GM18508 (cell line): Measurements from ENCODE around the gene ARHGAP9.

ENCODE experiments used
- ATAC-seq: cut with Tn5 transposase; IDR thresholded peaks from one replicate; pipeline ENCODE4 v1.9.1; 2021; ENCODE audit warnings: moderate number of reproducible peaks; ENCODE audit not compliant: insufficient read depth, unreplicated experiment

The ARHGAP9 gene

GRCh38 chr12:57479376-57480115, at the start of gene ARHGAP9:
Gene ARHGAP9 (minus strand): TSS chr12:57479866. CDS start chr12:57479406, 460 bp downstream.
- no peak for ATAC-seq

- no peak for ATAC-seq
Observed at GRCh38 chr12:57528831-57529555, 49.3 kb upstream of the ARHGAP9 start.

- ATAC-seq: no peak
Observed at GRCh38 chr12:57528176-57528575, 48.5 kb upstream of the ARHGAP9 start.

- no peak for ATAC-seq
Observed at GRCh38 chr12:57527184-57527583, 47.5 kb upstream of the ARHGAP9 start.

GRCh38 chr12:57526477-57527126, 46.9 kb upstream of the ARHGAP9 start:
- no peak for ATAC-seq

GRCh38 chr12:57525615-57526383, 46.1 kb upstream of the ARHGAP9 start:
- no peak for ATAC-seq

- ATAC-seq: no peak
Observed at GRCh38 chr12:57524814-57525614, 45.3 kb upstream of the ARHGAP9 start.

- ATAC-seq: no peak
Observed at GRCh38 chr12:57523706-57524614, 44.3 kb upstream of the ARHGAP9 start.

- no peak for ATAC-seq
Observed at GRCh38 chr12:57522887-57523705, 43.4 kb upstream of the ARHGAP9 start.

- ATAC-seq: peak; percentile 24
Observed at GRCh38 chr12:57522011-57522886, 42.6 kb upstream of the ARHGAP9 start, which contains the start of gene MBD6. Gene MBD6 (plus strand): TSS chr12:57522824. CDS start chr12:57524304, 1,480 bp downstream.

- ATAC-seq: no peak
Observed at GRCh38 chr12:57521525-57522010, 41.9 kb upstream of the ARHGAP9 start.

GRCh38 chr12:57520053-57520818, 40.6 kb upstream of the ARHGAP9 start, which contains the start of gene DDIT3:
Gene DDIT3 (minus strand): TSS chr12:57520514. CDS start chr12:57517406, 3,108 bp downstream.
- ATAC-seq: peak; percentile 49

- no peak for ATAC-seq
Observed at GRCh38 chr12:57519796-57520052, 40.1 kb upstream of the ARHGAP9 start.

- no peak for ATAC-seq
Observed at GRCh38 chr12:57518920-57519795, 39.5 kb upstream of the ARHGAP9 start.
